UCSD-AML1 (cell line): ENCODE measurements around the gene SH3PXD2A.

Experiments used
- DNase-seq: peaks from one replicate; lab custom pipeline; 2025; ENCODE audit not compliant: unreplicated experiment; lab: John Stamatoyannopoulos, UW

Gene SH3PXD2A

GRCh38 chr10:103855424-103855823 lies at the start of gene SH3PXD2A:
Gene SH3PXD2A, minus strand, starts transcription at chr10:103855576. Its CDS starts 310 bp downstream, at chr10:103855266.
- peak; percentile 65 for DNase-seq

- DNase-seq, result no peak
These were observed 45.9 kb upstream of the SH3PXD2A start for GRCh38 chr10:103901299-103901698.

- no peak for DNase-seq
These were observed 43.9 kb upstream of the SH3PXD2A start for GRCh38 chr10:103899312-103899711.

GRCh38 chr10:103897241-103897774 lies 41.9 kb upstream of the SH3PXD2A start:
- DNase-seq, result no peak

DNA sequence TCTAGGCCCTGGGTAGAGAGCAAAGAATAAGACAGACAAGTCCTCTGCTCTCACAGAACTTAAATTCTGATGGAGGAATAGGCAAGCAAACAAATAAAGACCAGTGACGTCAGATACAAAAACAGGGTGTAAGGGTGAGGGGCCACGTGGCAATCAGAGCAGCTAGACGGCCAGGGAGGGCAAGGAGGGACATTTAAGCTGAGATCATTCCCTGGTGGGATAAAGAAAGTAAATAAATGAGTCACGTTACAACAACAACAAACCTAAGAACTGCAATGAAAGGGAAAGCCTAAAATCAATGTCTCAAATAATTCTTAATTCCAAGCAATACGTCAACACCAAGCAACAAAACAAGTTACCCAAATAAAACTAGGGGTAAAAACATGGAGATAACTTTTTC lies 40.8 kb upstream of the SH3PXD2A start:
- no peak for DNase-seq

DNA sequence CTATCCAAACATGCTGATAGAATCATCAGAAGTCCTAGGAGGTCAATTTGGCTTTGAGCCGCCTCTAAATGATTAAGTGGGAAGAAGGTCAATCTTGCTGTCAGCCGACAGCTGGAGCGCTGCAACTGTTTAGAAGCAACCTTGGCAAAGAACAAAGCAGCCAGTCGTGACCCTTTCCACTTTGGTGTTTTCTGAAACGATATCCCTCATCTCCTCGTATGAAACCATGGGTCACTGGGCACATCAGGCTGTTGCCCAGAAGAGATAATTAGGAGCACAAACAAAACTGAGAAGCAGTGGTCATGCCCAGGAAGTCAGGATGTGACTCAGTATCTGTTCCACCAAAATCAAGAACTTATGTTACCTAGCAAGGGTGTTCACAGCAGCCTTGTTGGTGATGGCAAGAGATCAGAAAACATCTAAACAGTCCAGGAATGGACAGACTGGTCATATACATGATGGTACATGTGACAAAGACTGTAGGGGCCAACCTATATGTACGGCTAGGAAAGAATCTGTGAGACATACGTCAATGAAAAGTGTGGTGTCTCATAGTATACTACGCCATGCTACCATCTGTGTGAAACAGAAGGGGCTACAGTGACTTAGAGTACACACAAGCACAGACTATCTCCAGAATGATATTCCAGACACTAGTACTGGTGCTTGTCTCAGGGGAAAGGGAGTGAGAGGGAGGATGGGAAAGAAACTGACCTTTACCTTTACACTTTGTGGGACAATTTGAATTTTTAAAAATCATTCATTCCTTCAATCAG lies 40.2 kb upstream of the SH3PXD2A start:
- no peak for DNase-seq

GRCh38 chr10:103894441-103894864 lies 39.1 kb upstream of the SH3PXD2A start:
- no peak for DNase-seq

DNA sequence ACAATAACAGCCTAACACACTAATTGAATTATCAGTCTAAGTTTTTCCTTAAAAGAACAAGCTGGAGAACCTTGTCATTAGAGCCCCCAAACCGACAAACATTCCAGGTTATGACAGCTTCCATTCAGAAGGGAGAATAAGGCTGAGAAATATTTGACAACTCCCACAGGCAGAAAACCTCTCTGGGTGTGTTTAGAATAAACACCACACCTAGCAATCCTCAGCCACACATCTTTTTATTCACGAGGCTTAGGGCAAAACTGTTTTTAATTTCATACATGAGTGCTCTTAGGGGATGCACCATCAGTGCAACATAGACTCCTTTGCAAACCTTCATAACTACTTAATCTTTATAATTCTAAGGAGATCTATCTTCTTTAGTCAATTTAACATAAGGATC lies 38.4 kb upstream of the SH3PXD2A start:
- DNase-seq, result no peak

- DNase-seq, result no peak
These were observed 36.8 kb upstream of the SH3PXD2A start for GRCh38 chr10:103892181-103892580.

- DNase-seq, result no peak
These were observed 35.3 kb upstream of the SH3PXD2A start for GRCh38 chr10:103890688-103891087.

- no peak for DNase-seq
These were observed 34.9 kb upstream of the SH3PXD2A start for GRCh38 chr10:103890194-103890658.

DNA sequence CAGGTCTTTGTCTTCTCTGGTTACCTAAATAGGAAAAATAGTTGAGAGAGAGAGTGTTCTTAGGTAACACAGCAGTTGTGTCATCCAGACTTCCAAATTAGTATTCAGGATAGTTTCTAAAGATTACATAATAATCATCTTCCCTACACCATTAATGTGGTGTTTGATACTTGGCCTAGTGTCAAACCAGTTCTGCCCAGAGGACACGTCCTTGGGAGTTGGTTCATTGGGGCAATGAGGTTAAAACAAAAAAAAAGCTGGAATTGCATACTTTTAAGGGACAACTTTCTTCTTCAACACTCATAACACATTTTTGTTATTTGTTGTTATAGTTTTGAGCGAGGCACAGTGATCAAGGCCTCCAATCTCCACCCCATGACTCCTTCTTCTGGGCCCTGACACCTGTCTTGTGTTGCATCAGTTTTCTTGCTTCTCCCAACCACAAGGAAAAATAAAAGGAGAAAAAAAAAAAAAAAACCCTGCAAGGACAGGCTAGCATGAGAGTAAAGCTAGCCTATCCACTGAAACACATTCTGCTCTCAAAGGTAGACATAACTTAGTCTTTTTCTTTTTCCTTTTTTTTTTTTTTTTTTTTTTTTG lies 33.8 kb upstream of the SH3PXD2A start:
- no peak for DNase-seq

DNA sequence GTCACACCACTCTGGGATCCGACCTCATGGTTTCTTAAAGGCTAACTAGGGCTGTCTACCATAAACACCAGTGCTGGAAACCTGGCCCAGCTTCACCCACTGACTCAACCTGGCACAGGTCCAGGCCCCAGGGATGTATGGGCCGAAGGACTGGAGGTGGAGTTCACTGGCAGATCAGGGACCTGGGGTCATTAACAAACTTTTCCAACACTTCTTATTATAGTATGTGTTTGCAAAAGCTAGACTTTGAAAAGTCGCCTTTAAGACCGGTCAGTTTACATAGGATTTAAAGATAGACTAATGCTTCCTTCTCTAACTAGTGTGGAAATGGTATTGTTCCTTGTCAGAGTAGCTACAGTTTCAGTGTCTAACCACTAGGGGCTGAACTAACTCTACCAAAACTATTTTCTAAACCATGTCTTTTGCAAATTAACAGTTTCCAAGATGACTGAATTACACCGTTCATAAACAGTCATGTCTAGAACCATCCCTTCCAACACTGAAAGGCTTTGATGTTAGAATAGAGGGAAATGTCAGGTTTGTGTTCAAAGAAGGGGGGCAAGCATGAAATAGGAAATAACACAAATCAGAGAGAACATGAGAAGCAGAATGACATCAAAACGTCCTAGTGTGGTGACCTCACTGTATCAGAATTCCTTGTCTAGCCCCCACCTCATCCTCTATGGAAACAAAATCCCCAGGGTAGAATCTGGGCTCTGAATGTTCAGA lies 32.9 kb upstream of the SH3PXD2A start:
- no peak for DNase-seq

DNA sequence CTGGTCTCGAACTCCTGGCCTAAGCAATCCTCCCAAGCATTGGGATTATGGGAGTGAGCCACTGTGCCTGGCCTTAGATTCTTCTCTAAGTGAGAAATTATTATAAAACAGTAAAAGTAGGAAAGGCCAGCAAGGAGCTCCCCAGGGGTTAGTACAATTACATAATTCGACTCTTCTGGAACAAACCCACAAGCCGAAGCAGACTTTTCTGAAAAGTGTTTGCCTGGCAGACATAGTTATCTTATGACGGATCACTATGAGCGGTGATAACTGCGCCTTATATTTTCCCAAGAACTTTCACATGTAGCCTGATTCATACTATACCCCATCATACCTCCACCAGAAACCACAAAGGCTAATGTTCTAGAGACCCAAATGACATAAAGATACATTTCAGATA lies 30.2 kb upstream of the SH3PXD2A start:
- DNase-seq, result no peak

GRCh38 chr10:103884681-103885139 lies 29.3 kb upstream of the SH3PXD2A start:
- peak; percentile 54 for DNase-seq

DNA sequence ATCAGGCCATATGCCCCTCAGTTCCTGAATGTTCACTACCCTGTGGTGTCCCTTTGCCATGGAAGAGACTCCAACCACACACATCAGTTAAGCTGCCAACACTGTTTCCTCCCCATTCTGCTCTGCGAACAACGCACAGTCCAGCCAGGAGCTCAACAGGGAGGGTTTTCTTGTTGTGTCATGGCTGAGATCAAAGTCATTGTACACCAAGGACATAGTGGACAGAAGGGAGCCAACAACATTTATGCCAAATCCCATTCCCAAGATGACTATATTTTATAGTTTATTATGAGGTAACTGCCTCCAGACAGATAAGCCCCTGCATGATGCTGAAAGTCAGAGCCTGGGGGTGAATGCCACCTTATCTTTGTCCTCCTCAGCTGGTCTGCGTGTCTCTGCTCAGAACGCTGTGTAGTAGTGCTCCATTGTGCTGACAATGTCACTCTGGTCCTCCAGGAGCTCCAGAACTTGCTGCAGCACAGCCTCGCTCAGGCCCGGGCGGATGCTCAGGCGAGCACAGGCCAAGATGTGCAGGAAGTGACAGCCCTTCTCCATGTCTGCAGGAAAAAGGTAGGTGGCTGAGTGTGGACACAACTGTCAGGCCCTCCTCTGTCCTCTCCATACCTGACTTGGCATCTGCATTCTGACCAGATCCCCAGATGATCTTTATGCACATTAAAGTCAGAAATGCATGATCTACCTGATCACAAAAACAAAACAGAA lies 27.1 kb upstream of the SH3PXD2A start:
- peak; percentile 16 for DNase-seq

GRCh38 chr10:103881416-103882284 lies 26.3 kb upstream of the SH3PXD2A start:
- DNase-seq, result no peak

- DNase-seq, result no peak
These were observed 24.5 kb upstream of the SH3PXD2A start for GRCh38 chr10:103879831-103880230.

- no peak for DNase-seq
These were observed 24.0 kb upstream of the SH3PXD2A start for GRCh38 chr10:103879409-103879808.

- DNase-seq, result no peak
These were observed 22.5 kb upstream of the SH3PXD2A start for GRCh38 chr10:103877861-103878260.
